GM19452 (cell line): ENCODE measurements around the gene NCAPH2.

Source experiments
- ATAC-seq: cut with Tn5 transposase; IDR thresholded peaks from one replicate; pipeline ENCODE4 v1.9.1; 2021; ENCODE audit not compliant: unreplicated experiment

NCAPH2 gene

DNA sequence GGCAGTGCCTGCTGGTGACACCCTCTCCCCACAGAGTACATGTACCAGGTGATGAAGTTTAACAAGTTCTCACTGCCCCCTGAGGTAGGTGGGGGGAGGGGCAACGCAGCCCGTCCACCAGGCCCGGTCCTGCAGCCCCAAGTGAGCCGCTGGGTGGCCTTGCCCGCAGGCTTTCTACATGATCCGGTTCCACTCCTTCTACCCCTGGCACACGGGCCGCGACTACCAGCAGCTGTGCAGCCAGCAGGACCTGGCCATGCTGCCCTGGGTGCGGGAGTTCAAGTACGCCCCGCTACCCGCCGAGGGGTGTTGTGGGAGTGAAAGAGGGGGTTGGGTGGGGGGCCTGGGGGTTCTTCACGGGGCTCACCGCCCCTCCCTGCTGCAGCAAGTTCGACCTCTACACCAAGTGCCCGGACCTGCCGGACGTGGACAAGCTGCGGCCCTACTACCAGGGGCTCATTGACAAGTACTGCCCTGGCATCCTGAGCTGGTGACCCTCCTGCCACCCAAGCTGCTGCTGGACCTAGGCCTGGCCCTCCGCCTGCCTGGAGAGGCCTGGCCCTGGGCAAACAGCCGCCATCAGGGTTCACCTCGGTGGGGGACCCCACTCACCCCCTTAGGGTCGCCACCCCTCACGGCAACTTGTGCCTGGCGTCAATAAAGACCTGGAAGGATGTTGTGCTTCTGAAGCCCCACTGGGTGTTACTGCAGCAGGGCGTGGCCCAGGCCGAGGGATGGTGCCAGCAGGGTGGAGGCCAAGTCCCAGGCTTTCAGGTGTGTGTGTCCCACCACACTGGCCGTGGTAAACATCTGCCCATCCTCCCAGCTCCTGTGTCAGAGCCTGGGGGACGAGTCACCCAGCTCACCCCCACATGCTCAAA is 18.4 kb upstream of the NCAPH2 start:
- no peak for ATAC-seq

DNA sequence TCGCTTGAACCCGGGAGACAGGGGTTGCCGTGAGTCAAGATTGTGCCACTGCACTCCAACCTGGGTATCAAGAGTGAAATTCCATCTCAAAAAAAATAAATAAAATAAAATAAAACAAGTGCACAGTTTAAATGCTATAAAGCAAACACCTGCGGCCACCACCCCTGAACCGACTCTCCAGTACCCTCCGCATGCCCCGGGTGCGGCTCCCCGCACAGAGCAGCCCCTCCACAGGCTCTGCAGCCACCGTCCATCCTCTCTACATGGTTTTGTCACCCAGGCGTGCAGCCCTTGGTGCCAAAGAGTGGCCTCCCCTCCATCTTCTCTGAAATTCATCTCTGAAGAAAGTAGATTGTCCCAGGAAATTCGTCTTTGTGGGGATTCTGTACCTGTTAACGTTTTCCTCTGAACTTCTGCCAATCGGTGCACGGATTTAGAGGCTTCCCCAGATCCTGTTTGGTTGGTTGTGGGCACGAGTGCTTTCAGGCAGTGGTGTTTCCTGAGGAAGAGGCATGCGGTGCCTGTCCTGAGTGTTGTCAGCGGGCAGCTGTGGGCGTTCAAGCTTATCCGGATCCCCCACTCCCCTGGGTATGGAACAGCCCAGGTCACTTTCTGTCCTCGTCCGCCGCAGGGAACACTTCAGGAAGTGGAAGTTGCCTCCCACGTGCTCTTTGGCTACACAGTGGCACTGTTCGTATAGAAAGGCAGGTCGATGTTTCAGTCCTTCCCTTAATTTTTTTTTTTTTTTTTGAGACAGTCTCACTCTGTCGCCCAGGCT is 17.3 kb upstream of the NCAPH2 start:
- no peak for ATAC-seq

DNA sequence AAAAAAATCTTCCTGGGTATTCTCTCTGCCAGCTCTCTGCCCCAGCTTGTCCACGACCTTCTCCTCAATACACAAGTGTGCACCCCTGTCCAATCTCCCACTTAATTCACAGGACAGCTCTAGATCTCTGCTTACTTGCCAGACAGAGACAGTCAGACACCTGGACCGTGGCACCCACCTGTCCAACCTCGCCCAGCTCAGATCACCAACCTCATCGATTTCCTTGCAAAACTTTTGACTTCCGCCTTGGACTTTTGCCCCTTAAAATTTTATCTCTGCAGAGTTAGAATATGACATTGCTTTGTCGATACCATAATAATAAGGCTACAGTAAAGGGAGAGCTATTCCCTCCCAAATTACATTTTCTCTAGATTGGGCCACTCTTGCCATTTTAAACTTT is 10.9 kb upstream of the NCAPH2 start:
- ATAC-seq: no peak

DNA sequence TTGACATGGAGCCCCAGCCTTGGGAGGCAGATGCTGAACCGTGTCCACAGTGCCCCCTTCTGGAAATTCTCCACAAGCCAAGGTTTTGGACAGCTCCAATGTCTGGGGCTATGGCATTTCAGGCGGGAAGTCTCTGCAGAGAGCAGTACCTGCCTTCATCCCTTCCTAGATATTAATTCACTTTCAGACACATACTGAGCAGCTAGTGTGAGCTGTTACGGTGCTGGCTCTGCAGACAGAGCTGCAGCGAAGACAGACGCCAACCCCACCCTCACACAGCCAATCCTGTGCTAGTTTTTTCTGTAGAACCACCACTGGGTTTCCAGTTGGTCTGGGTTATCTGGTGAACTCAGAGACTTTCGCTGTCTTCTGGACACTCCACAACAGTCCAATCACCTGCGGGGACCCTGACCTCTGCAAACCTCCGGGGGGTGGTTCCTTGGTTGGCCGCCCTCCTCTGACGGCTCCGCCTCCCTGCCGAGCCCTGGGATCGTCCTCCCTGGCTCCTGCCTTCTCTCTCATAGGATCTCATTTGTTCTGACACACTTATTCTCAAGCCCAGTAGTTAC is 9.6 kb upstream of the NCAPH2 start:
- ATAC-seq: no peak

DNA sequence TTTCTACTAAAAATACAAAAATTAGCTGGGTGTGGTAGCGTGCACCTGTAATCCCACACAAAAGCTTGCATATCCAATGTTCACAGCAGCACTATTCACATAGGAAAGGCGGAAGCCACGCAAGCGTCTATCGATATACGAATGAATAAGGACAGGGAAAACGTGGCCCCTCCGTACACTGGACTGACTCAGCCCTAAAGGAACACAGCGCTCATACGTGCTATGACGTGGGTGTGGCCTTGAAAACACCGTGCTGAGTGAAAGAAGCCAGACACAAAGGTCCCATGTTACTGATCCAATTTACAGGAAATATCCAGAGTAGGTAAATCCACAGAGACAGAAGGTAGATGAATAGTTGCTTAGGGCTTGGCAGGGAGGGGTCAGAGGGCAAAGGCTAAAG is 7.6 kb upstream of the NCAPH2 start:
- no peak for ATAC-seq

DNA sequence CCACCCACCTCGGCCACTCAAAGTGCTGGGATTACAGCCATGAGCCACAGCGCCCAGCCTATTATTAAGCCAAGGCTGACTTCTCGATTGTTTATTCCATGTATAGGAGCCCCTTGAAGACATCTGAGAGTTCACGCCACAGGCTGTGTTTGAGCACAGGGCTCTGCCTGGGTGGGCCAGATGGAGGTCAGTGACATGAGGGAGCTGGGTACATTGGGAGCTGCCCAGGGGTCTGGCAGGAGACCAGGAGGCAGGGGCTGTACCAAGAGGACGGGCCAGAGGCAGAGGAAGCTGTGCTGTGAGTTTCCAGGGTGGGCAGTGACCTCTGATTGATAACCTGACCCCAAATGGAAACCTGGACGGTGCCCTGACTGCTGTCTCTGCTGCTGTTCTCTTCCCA is 5.9 kb upstream of the NCAPH2 start:
- no peak for ATAC-seq

DNA sequence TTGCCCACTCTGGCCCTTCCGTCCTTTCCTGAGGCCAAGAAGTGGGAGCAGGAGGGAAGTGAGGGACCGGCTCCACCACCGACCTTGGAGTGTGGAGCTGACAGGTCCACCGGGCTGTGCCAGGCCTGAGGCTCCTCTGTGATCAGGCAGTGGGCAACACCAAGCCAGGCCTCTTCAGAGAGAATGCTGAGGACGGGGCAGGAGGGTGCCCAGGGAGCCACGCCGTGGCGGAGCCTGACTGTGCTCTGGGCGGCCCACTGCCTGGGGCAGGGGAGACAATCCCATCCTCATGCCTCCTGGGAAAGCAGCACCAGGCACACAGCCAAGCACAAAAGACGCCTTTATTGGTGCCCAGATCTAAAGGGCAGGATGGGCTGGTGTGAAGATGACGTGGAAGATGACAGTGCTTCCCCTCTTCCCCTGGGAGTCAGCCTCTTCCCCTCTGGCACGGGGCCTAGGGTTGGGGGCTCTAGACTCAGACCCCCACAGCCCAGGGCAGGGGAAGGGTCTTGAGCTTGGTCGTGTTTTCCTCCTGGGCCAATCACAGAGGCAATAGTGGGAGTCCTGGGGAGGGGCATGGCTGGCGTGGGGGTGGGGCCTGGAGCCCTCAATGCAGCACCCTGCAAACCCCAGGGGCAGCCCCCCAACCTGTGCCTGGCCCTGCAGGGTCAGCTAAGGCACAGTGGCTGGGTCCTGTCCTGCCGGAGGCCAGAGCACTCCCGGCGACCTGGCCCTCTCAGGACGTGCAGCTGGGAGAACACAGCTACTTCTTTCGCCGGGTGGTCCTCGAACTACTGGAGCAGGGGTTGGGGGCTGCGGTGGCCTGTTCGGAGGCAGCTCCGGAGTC is 5.2 kb upstream of the NCAPH2 start:
- no peak for ATAC-seq

DNA sequence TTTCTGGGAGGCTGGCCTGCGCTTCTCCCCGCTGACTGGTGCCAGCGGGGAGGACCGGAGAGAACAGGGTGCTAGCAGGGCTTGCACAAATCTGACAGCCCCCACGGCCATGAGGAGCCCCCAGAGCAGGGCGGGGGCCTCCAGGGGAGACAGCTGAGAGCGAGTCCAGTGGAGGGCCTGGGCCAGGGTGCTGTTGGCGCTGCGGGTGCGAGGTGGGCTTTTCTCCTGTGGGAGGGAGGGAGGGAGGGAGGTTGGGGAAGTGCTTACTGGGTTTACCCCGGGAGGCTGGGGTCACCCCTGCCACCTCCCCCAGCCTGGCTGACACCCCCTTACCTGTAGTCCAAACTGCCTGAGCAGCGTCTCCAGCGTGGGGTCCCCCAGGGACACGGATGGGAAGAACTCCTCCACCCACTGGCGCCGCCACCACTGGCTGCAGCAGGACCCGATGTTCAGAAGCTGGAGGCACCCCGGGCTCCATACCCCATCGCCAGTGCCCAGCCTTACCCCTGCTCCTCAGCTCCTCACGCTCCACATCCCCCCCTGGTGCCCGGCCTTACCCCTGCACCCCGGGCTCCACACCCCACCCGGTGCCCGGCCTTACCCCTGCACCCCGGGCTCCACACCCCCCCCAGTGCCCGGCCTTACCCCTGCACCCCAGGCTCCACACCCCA is 4.4 kb upstream of the NCAPH2 start:
- no peak for ATAC-seq

DNA sequence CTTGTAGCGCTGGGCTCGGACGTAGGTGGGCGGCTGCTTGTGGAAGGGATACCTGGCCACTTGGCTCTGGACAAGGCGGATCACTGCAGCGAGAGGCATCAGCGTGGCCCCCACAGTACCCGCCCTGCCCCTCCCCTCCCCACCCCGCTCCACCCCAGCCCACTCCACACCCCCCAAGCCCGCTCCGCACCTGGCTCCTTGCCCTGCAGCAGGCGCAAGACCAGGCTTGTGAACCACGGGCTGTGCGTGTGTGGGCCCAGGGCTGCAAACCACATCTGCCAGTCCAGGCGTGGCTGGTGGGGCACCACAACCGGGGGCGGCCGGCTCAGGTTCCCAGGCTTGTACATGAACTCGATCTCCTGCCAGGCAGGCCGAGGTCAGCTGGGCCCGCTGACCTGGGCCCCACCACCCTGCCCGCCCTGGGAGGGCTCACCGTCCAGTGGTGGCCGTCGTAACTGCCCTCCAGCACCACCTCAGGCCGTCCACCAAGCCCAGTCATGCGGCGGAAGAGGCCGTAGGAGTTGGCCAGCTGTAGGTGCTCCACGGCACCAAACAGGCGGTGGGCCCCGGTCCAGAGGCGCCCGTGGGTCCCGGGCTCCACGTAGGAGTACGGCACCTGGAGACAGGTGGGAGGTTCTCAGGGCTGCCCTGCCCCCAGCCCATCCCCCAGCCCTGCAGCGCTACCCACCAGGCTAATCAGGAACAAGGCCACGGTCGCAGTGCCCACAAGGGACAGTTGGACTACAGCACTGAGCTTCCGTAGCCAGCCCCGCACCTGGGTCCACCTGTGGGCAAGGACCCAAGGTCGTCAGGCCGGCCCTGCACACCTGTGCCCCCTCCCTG is 3.4 kb upstream of the NCAPH2 start:
- ATAC-seq: no peak

DNA sequence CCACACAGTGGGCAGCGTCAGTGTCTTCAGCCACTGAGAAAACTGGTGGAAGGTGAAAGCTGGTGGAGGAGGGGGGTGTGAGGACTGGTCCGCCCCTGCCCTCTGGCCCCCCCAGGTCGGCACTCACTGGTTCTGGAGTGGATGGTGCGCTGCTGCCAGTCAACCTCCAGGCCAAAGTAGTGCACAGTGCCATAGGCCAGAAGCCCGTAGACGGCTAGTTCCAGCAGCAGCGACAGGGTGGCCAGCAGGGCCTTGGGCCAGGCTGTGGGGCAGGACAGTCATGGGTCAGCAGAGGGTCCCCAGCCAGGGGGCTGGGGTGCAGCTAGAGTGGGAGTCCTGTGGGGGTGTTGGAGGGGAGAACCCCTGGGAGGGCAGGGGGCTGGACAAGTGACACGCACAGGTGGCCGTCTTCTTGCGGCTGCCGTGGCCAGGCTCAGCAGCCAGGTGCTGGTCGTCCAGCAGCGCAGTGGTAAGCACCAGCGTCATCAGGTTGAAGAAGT is 2.7 kb upstream of the NCAPH2 start:
- no peak for ATAC-seq

DNA sequence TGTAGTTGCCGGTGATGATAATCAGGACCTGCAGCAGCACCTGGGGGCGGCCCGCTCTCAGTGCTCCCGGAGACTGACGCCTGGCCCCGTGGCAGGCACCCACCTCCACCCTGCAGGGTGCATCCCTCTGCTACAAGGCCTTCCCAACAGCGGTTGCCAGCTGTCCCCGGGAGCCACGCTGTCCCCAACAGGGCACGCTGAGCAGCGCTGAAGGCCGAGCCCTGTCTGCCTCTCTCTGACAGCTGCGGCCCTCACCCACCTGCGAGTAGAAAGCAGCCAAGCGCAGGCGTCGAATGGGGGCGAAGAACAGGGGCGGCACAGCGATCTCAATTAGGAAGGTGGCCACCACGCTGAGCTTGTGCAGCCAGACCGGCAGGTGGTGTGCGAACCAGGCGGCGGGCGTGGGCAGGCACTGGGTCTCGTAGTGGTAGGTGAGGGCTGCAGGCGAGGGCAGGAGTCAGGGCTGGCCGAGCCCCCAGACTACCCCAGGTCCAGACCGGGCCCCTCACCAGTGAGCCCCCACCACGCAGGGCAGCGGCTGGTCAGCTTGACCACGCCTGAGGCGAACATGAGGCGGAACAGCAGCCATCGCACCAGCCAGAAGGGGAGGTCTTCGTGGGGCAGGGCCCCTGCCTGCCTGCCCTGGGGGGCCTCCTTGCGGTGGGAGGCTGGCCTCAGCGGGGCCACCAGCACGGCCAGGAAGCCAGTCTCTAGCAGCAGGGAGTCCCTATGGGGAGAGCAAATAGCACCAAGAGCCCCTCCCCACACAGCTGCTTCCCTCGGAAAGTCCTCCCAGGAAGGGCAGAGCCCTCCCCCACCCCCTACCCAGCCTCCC is 2.0 kb upstream of the NCAPH2 start:
- no peak for ATAC-seq

DNA sequence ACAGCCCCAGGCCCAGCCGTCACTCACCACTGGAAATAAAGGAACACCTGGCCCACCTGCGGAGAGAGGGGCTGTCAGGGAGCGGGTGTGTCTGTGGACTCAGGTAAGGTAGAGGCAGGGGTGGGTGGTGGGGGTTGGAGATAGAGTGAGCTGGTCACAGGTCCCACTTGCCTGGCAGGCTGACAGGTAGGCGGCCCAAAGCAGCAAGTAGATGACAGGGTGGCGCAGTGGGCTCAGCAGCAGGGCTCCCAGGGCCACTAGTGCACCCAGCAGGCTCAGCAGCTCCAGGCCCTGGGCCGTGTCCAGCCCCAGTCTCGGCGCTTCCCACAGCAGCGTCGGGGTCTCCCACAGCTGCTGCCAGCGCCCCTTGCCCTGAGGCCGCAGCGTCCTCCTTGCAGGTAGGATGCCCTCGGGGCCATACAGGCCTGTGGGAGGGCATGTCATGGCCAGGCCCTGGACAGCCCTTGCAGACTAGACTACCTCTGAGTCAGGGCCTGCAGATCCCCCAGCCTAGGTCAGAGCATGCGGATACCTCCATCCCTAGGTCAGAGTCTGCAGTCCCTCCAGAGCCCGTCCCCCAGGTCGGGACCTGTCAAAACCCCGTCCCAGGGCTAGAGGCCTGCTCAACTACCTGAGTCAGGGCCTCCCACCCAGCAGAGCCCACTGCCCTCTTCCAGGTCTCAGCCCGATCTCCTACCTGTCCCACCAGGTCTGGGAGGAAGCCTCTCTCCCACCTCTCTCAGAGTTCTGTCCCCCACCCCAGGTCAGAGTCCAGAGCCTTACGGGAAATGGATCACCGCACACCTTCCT is 1.2 kb upstream of the NCAPH2 start:
- ATAC-seq: peak; percentile 4

DNA sequence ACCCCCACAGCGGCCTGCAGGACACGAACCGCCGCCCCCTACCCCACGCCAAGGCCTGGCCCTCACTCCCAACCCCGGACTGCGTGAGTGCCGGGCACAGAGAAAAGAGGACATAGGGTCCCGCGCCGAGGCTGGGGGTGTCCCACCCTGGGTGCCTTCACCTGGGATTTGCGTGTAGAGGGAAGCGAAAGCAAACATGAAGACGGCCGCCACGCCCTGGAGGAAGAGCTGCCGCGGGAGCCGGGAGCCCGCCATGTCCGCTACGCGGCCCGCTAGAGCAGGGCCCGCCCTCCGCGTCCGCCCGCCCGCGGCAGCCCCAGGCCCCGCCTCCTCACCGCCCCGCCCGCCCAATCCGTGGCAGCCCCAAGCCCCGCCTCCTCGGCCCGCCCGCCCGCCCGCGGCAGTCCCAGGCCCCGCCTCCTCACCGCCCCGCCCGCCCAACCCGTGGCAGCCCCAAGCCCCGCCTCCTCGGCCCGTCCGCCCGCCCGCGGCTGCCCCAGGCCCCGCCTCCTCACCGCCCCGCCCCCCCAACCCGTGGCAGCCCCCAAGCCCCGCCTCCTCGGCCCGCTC is 518 bp upstream of the NCAPH2 start, which contains the start of gene LMF2:
Gene LMF2, minus strand, starts transcription at position 282 of the 570 bp plus-strand sequence. Its CDS starts 27 bp downstream, at position 255.
- ATAC-seq: peak; percentile 59

DNA sequence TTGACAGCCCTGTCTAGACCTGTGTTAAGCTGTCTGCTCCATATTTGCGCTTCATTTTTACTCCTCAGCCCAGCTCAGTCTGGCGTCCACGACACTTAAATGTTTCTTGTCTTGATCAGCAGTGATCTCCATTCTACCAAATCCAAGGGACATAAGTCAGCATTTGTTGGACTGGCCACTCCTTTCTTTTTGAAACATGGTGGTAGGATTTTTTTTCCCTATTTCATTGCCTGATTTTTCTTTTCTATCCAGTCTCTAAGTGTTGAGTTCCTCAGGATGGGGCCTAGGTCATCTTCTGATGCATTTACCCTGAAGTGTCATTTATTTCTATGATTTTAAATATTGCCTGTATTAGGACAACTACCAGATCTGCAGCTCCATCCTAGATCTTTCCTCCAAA is 873 bp downstream of the NCAPH2 start:
- no peak for ATAC-seq

DNA sequence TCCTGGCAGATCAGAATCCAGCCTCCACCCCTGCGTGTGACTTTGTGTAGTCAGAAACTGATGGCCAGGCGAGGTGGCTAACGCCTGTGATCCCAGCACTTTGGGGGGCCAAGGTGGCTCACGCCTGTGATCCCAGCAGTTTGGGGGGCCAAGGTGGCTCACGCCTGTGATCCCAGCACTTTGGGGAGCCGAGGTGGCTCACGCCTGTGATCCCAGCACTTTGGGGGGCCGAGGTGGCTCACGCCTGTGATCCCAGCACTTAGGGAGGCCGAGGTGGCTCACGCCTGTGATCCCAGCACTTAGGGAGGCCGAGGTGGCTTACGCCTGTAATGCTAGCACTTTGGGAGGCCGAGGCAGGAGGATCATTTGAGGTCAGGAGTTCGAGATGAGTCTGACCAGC is 5.2 kb downstream of the NCAPH2 start:
- ATAC-seq: no peak

DNA sequence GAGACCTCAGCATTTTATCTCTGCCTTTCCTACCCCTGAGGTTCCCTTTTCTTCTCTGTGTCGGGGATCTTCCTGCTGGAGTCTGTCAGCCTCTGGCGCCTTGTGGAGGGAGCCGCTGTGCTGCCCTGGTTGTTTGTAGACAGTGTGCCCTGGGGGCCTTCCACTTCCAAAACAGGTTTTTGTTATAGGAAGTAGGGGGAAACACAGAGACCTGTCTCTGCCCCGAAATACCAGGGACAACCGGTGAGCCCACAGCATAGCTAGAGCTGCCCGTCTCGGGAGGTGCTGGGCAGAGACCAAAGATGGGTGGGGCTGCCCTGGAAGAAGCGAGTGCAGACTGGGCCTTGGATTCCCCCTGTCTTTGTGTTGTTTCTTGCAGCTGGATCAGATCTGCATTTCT is 8.0 kb downstream of the NCAPH2 start:
- ATAC-seq: no peak

DNA sequence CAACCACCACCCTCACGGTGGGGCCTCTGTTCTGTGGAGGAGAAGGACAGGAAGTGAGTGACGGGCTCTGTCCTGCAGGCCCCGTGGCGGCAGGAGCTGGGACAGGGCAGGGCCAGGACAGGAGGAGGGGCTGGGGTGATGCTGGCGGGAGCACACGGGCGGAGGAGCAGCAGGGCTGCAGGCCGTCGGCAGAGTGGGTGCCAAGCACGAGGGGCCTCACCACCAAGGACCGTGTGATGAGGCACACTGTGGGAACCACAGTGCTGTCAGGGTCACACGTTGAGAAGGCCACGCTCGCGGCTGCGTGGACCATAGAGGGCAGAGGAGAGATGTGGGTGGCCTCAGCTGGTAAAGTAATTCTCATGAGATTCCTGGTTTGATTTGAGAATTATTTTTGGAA is 8.9 kb downstream of the NCAPH2 start:
- ATAC-seq: no peak
